ENCODE results near the gene ANAPC5.
"Not testable (repeated sequence)": the region's sequence is repeated elsewhere in the genome, so short reads cannot be mapped to it uniquely, and the experiment has no call there.

Gene ANAPC5

DNA sequence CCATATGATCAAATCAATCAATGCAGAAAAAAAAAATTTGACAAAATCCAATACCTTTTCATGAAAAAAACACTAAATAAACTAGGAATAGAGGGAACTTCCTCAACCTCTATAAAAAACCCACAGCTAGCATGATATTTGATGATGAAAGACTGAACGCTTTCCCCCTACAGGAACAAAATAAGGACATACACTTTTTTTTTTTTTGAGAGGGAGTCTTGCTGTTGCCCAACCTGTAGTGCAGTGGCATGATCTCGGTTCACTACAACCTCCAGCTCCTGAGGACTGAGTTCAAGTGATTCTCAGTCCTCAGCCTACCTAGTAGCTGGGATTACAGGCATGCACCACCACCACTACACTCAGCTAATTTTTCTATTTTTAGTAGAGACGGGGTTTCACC is 37.8 kb downstream of the ANAPC5 start:
- no peak for DNase-seq (ENCODE audit: low spot score)

- DNase-seq (ENCODE audit: low spot score): not testable (repeated sequence)
Measured at GRCh38 chr12:121310231-121310630, 42.0 kb downstream of the ANAPC5 start.

DNA sequence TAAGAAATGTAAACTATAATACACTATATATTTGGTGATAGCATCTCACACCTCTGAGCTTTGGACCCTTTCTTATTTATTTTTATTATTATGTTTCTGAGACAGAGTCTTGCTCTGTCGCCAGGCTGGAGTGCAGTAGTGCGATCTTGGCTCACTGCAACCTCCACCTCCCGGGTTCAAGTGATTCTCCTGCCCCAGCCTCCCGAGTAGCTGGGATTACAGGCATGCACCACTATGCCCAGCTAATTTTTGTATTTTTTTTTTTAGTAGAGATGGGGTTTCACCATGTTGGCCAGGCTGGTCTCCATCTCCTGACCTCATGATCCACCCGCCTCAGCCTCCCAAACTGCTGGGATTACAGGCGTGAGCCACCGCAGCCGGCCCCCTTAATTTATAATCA is 44.8 kb downstream of the ANAPC5 start:
- DNase-seq (ENCODE audit: low spot score): not testable (repeated sequence)

DNA sequence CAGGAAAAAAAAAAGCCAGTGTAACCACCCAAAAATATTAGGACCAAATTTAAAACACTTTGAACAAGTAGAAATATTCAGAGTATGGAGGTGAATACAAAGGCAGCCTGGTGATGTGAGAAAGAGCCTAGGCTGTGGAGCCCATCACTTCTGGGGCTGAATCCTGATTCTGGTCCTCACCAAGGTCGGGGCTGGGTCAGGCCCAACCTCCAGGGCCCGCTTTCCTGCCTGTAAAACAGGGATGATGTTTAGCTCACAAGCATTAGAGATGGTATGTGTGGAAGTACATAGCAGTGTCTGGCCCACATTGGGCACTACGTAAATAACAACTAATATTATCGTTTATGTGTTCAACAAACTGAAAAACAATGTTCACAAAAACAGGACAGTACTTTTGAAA is 47.9 kb downstream of the ANAPC5 start:
- DNase-seq (ENCODE audit: low spot score): no peak

DNA sequence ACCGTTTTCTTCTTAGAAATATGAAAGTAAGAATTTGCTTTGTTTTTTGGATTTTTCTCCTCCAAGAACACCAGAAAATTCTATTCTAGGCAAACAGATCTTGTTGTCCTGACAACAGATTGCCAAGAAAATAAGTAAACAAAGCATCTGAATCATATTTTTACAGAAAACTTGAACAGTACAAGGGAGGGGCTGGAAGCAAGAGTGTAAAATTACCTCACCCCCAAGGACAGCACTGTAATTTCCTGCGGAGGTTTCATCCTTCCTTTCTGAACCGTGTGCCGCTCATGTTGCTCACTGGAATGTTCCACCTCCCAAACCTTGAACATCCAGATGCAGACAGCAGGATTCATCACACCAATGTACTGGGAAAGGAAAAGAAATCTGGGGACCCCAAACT is 50.3 kb downstream of the ANAPC5 start:
- no peak for DNase-seq (ENCODE audit: low spot score)

GRCh38 chr12:121300083-121300819 is 52.0 kb downstream of the ANAPC5 start:
- no peak for DNase-seq (ENCODE audit: low spot score)

- DNase-seq (ENCODE audit: low spot score): no peak
Measured at GRCh38 chr12:121299662-121300061, 52.5 kb downstream of the ANAPC5 start.

DNA sequence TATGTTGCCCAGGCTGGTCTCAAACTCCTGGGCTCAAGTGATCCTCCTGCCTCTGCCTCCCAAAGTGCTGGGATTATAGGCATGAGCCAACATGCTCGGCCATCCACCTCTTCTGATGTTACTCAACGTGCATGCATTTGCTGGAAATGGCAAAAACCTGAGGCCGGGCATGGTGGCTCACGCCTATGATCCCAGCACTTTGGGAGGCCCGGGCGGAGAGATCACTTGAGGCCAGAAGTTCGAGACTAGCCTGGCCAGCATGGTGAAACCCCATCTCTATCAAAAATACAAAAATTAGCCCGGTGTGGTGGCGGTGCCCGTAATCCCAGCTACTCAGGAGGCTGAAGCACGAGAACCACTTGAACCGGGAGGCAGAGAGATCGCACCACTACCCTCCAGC is 53.8 kb downstream of the ANAPC5 start:
- DNase-seq (ENCODE audit: low spot score): not testable (repeated sequence)

DNA sequence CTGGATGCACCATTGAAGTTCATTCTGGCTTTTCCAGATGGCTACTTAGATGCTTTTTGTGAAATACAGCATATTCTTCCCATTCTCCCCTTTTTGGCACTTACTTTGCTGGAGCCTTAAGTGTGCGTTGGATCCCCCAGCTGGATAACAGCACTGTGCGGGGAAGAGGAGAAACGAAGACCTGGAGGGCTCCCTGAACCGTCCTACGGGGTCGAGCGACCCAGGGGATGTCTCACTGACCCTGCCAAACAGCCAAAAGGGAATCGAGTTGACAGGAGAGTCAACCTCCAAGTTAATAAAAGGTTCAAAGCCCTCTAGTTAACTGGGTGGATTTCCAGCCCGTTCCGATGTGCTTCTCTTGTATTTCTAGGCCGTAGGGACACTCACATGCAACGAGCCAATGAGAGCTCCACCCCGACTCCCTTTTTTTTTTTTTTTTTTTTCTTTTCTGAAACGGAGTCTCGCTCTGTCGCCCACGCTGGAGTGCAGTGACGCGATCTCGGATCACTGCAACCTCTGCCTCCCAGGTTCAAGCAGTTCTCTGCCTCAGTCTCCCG is 54.7 kb downstream of the ANAPC5 start:
- no peak for DNase-seq (ENCODE audit: low spot score)

GRCh38 chr12:121296618-121297434 is 55.4 kb downstream of the ANAPC5 start, which contains the start of gene CAMKK2:
CAMKK2 (minus strand) TSS chr12:121296709; CDS start chr12:121274526, 22,183 bp downstream.
- peak; percentile 87 for DNase-seq (ENCODE audit: low spot score)

DNA sequence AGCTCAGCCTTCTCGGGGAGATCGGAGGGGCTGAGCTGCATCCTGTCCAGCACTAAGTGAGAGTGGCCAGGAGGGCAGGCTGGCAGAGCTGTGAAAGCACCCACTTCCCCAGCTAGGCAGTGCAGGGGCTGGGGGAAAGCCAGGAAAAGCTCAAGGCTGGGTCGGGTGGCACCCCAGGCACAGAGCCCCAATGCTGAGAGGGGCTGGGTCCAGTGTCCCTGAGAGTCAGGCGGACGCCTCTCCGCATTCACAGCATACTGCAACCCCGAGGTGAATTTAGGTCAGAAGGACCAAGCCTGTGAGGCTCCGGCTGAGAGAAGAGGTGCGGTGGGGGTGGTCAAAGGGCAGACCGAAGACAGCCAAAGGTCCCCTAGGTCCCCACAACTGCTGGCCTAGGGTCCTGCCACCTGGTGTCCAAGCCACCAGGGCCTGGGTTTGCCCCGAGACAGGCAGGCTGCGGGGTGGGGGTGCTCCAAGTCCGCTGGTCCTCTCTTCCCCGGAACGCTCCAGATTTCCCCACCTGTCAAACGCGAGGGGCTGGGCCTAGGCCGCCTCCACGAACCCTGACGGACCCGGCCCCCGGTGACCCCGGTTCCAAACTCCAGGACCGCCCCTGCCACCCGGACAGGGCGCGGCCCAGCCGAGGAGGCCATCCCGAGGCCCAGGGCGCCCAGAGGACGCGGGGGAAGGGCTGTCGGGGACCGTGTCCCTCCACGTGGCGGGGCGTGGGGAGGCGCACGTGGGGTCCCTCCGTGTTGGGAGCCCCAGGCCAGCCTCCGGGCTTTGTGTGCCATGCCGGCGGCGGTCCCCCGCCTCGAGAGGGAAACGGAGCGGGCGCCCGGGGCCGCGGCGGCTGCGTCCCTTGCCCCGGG is 56.2 kb downstream of the ANAPC5 start:
- no peak for DNase-seq (ENCODE audit: low spot score)

DNA sequence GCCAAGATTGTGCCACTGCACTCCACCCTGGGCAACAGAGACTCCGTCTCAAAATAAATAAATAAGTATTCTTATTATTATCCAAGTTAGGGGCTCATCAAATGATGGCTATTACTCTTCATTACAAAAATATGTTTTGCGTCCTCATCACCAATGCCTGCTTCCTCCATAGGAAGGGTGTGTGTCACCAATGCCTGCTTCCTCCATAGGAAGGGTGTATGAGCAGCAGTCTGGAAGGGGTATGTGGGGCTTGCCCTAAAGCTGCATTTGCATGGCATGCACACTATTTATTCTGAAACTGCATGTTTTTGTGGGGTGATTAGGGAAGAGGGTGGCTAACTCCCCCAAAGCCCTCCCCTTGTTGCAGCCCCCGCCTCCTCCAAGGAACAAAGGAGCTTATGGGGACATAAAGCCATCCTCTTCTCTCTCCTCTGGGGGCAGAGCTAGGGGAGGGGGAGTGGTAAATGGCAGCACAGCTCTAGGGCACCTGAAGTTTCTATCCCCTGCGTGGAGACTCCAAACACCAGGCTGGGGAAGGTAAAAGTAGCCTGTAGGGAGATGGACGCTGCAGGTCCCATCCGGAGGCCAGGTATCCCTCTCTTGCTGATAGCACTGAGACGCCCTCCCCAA is 57.0 kb downstream of the ANAPC5 start:
- DNase-seq (ENCODE audit: low spot score): no peak

- DNase-seq (ENCODE audit: low spot score): no peak
Measured at GRCh38 chr12:121294151-121294889, 57.9 kb downstream of the ANAPC5 start.

DNA sequence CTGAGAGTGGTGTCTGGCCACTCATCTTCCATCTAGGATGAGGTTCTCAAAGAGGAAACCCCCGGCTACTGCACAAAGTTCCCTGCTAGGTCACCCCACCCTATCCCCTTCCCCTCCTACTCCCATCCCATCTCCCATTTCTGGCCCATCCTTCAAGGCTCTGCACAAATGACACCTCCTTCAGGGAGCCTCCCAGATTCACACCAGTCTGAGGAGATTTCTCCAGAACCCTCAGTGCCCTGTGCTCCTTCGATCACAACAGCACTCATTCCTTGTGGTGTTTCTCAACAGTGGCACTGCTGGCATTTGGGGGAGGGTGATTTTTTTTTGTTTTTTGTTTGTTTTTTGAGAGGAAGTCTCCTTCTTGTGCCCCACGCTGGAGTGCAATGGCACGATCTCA is 58.6 kb downstream of the ANAPC5 start:
- no peak for DNase-seq (ENCODE audit: low spot score)

DNA sequence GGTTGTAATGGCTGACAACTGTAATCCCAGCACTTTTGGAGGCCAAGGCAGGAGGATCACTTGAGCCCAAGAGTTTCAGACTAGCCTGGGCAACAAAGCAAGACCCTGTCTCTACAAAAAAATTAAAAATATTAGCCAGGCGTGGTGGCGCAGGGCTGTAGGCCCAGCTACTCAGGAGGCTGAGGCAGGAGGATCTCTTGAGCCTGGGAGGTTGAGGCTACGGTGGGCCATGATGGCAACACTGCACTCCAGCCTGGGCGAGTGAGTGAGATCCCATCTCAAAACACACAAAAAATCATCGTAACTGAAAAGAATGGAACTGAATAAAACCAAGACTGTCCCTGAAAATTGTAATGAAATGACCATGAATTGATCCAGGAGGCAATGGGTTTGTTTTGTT is 61.8 kb downstream of the ANAPC5 start:
- DNase-seq (ENCODE audit: low spot score): no peak

DNA sequence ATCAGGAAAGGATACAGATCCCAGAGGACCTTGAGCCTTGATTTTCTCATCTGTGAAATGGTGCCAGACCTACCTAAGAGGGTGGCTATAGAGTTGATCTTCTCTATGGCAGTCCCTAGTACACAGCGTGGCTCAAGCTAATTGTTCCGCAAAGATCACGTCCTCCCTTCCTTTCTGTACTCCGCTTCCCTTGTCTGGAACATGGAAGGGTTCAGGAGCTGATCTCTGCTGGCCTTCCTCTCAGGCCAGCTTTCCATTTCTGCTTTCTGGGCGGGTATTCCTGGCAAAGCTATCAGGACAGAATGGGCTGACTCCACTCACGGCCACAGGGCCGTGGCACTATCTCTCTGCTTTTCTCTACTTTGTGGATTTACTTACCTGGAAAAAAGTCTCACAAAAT is 62.2 kb downstream of the ANAPC5 start:
- DNase-seq (ENCODE audit: low spot score): no peak

- no peak for DNase-seq (ENCODE audit: low spot score)
Measured at GRCh38 chr12:121288986-121289385, 63.2 kb downstream of the ANAPC5 start.

- DNase-seq (ENCODE audit: low spot score): no peak
Measured at GRCh38 chr12:121288158-121288845, 63.9 kb downstream of the ANAPC5 start.

DNA sequence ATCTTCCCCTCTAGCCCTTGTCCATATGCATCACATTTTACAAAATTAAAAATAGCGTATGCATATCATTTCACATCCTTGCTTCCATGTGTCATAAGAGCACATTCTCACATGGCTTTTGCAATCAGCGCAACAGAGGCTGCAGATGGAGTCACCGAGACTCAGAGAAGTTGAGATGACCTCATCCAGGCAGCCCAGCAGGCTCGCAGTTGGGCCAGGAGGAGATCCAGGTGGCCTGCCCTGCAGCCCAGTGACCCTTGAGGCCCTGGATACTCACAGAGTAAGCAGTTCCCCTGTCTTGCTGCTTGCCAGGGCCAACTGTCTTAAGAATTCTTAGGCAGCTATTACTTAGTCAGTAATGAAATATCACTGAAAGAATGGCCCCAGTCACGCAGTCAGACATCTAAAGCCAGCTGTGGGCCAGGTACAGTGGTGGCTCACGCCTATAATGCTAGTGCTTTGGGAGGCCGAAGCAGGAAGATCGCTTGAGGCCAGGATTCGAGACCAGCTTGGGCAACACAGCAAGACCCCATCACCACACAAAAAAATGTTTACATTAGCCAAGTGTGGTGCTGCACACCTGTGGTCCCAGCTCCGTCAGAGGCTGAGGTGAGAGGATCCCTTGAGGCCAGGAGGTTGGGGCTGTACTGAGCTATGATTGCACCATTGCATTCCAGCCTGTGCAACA is 64.8 kb downstream of the ANAPC5 start:
- no peak for DNase-seq (ENCODE audit: low spot score)

- no peak for DNase-seq (ENCODE audit: low spot score)
Measured at GRCh38 chr12:121285856-121286255, 66.4 kb downstream of the ANAPC5 start.

All from CD4-positive, alpha-beta T cell treated with Interleukin-15 for 4 hours (primary cell).